Transverse colon (tissue), 4 donors: Measurements from ENCODE around the gene MBTPS1.
"Not testable (repeated sequence)": the region's sequence is repeated elsewhere in the genome, so short reads cannot be mapped to it uniquely, and the experiment has no call there.

Experiments
- CTCF ChIP-seq, 5 experiments: fragments of 200-600 bp in 3 of 5; fragments of 450-650 bp in 2 of 5; sonication (generic) in 3 of 5; IDR thresholded peaks; 1 replicate in 2 of 5; 2 replicates in 3 of 5; pipeline ENCODE4 v1.5.1; 2016 to 2017; ENCODE audit warnings: antibody characterized with exemption in 5 of 5, inconsistent platforms in 3 of 5, mild to moderate bottlenecking in 2 of 5, moderate library complexity in 1 of 5
- POLR2A ChIP-seq: fragments of 450-650 bp; IDR thresholded peaks from one replicate; pipeline ENCODE4 v1.6.1; 2016; ENCODE audit warnings: antibody characterized with exemption, mild to moderate bottlenecking, moderate library complexity
- POLR2AphosphoS5 ChIP-seq, 3 donors: sonication (generic); formaldehyde crosslinking; IDR thresholded peaks; one replicate each; pipeline ENCODE4 v1.6.1; 2016; ENCODE audit warnings: antibody characterized with exemption in 3 of 3

DNA sequence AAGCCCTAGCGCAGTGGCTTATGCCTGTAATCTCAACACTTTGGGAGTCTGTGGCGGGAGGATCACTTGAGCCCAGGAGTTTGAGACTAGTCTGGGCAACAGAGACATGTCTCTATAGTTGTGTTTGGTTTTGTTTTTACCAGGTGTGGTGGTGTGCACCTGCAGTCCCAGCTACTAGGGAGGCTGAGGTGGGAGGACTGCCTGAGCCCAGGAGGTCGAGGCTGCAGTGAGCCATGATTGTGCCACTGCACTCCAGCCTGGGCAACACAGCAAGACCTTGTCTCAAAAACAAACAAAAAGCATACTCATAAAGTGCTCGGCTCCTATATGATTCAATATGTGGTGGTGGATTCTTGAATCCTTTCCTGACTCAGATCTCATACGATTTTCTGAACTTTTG is 1.6 kb upstream of the MBTPS1 start:
- not testable (repeated sequence) for TF ChIP-seq POLR2A; POLR2AphosphoS5 (IDR thresholded peaks at IDR 0.05); CTCF (IDR thresholded peaks at IDR 0.05)
